Epithelial cell of prostate (primary cell): ENCODE results near the gene DNAJC6.
"Not testable (repeated sequence)": the region's sequence is repeated elsewhere in the genome, so short reads cannot be mapped to it uniquely, and the experiment has no call there.

Experiments used
- DNase-seq: peaks from one replicate; pipeline ENCODE4 v3.0.0-alpha.2; 2011; ENCODE audit warnings: low read depth, low spot score
- H3K27ac ChIP-seq: fragments of 450-650 bp; 2 replicates; pipeline ENCODE4 v1.5.1; 2017; ENCODE audit warnings: mild to moderate bottlenecking

DNAJC6 gene

GRCh38 chr1:65291818-65292217, 17.5 kb upstream of the DNAJC6 start:
- not testable (repeated sequence) for DNase-seq

GRCh38 chr1:65292861-65293593, 16.3 kb upstream of the DNAJC6 start:
- DNase-seq, result no peak

More at GRCh38 chr1:65291818-65292217, 17.5 kb upstream of the DNAJC6 start:
- not testable (repeated sequence) for H3K27ac ChIP-seq

GRCh38 chr1:65297706-65298105, 11.6 kb upstream of the DNAJC6 start:
- H3K27ac ChIP-seq, result no peak overlapping the region
- no peak for DNase-seq

More at GRCh38 chr1:65292861-65293593, 16.3 kb upstream of the DNAJC6 start:
- H3K27ac ChIP-seq, result no peak overlapping the region

GRCh38 chr1:65299328-65299727, 10.0 kb upstream of the DNAJC6 start:
- DNase-seq, result no peak
- no peak overlapping the region for H3K27ac ChIP-seq

- no peak overlapping the region for H3K27ac ChIP-seq
- no peak for DNase-seq
These were observed 501 bp upstream of the DNAJC6 start for GRCh38 chr1:65308781-65309303.

GRCh38 chr1:65310078-65310587, 790 bp downstream of the DNAJC6 start:
- DNase-seq, result no peak
- H3K27ac ChIP-seq, result no peak overlapping the region

GRCh38 chr1:65311760-65312159, 2.4 kb downstream of the DNAJC6 start:
- H3K27ac ChIP-seq, result no peak overlapping the region
- no peak for DNase-seq

- no peak overlapping the region for H3K27ac ChIP-seq
- DNase-seq, result no peak
These were observed 6.9 kb downstream of the DNAJC6 start for GRCh38 chr1:65316233-65316632.

- H3K27ac ChIP-seq, result no peak overlapping the region
- DNase-seq, result no peak
These were observed 8.7 kb downstream of the DNAJC6 start for GRCh38 chr1:65317866-65318653.

- no peak for DNase-seq
- H3K27ac ChIP-seq, result no peak overlapping the region
These were observed 9.8 kb downstream of the DNAJC6 start for GRCh38 chr1:65319141-65319540.

- no peak for DNase-seq
- no peak overlapping the region for H3K27ac ChIP-seq
These were observed 10.4 kb downstream of the DNAJC6 start for GRCh38 chr1:65319754-65320153.

- H3K27ac ChIP-seq, result no peak overlapping the region
- no peak for DNase-seq
These were observed 12.5 kb downstream of the DNAJC6 start for GRCh38 chr1:65321879-65322278.

- DNase-seq, result no peak
- H3K27ac ChIP-seq, result peak overlapping the region; percentile 6
These were observed 13.9 kb downstream of the DNAJC6 start for GRCh38 chr1:65323246-65323645.

- DNase-seq, result no peak
These were observed 20.7 kb downstream of the DNAJC6 start for GRCh38 chr1:65330021-65330420.

GRCh38 chr1:65330822-65331221, 21.5 kb downstream of the DNAJC6 start:
- H3K27ac ChIP-seq, result no peak overlapping the region
- no peak for DNase-seq

More at GRCh38 chr1:65330021-65330420, 20.7 kb downstream of the DNAJC6 start:
- H3K27ac ChIP-seq, result no peak overlapping the region

- DNase-seq, result no peak
- no peak overlapping the region for H3K27ac ChIP-seq
These were observed 23.5 kb downstream of the DNAJC6 start for GRCh38 chr1:65332821-65333220.

- no peak for DNase-seq
- no peak overlapping the region for H3K27ac ChIP-seq
These were observed 24.7 kb downstream of the DNAJC6 start for GRCh38 chr1:65334081-65334480.

GRCh38 chr1:65339866-65340468, 30.6 kb downstream of the DNAJC6 start:
- DNase-seq, result no peak
- H3K27ac ChIP-seq, result no peak overlapping the region

- DNase-seq, result no peak
These were observed 32.0 kb downstream of the DNAJC6 start for GRCh38 chr1:65341381-65341780.

GRCh38 chr1:65343286-65343685, 33.9 kb downstream of the DNAJC6 start:
- DNase-seq, result peak; percentile 72
- peak overlapping the region; percentile 81 for H3K27ac ChIP-seq

More at GRCh38 chr1:65341381-65341780, 32.0 kb downstream of the DNAJC6 start:
- no peak overlapping the region for H3K27ac ChIP-seq
